Measurements from ENCODE around the gene SEBOX. TPM values are rescaled to one million over a fixed set of nuclear protein-coding genes. Genes with fewer than 3 reads are reported as not detected.

Gene SEBOX
- total RNA-seq, 4 donors from 2014 or later: not detected

GRCh38 chr17:28392491-28392890 lies 27.5 kb upstream of the SEBOX start:
- Histone ChIP-seq H3K36me3 (no peaks in the 10 kb centered on the region), H3K9me3 (no peaks in the 10 kb centered on the region), H3K27me3 (no peaks in the 10 kb centered on the region), H3K4me1 (no peaks in the 10 kb centered on the region), H3K27ac (no peak overlapping the region), H3K4me3 (no peak overlapping the region)
- intact Hi-C loops (cut with DNase I; ENCODE audit: low total_unique reads): no loop called here
- TF ChIP-seq POLR2A (IDR thresholded peaks at IDR 0.05): no peak
- TF ChIP-seq, protein P1, sequence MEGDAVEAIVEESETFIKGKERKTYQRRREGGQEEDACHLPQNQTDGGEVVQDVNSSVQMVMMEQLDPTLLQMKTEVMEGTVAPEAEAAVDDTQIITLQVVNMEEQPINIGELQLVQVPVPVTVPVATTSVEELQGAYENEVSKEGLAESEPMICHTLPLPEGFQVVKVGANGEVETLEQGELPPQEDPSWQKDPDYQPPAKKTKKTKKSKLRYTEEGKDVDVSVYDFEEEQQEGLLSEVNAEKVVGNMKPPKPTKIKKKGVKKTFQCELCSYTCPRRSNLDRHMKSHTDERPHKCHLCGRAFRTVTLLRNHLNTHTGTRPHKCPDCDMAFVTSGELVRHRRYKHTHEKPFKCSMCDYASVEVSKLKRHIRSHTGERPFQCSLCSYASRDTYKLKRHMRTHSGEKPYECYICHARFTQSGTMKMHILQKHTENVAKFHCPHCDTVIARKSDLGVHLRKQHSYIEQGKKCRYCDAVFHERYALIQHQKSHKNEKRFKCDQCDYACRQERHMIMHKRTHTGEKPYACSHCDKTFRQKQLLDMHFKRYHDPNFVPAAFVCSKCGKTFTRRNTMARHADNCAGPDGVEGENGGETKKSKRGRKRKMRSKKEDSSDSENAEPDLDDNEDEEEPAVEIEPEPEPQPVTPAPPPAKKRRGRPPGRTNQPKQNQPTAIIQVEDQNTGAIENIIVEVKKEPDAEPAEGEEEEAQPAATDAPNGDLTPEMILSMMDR (IDR thresholded peaks at IDR 0.05): no peak
- DNase-seq: no peak

DNA sequence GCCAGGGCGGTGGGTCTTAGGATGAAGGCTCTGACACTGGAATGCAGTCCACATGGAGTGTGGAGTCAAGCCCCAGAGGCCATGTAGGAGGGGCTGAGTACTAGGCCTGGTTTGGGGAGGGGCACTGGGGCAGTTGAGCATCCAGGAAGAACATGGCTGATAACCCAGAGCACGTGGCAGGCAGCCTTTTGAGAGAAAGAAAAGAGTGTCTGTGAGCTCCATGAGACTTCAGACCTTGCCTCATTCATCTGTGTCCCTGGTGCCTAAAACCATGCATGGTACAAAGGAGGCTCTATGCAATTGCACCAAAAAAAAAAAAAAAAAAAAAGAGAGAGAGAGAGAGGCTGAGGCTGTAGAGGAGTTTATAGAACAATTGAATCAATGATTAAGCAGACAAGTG lies 26.4 kb upstream of the SEBOX start:
- intact Hi-C loops (cut with DNase I; ENCODE audit: low total_unique reads): no loop called here
- TF ChIP-seq POLR2A (IDR thresholded peaks at IDR 0.05): no peak
- TF ChIP-seq, protein P1 (IDR thresholded peaks at IDR 0.05): no peak
- H3K36me3 ChIP-seq: no peaks in the 10 kb centered on the region
- no peaks in the 10 kb centered on the region for H3K27me3 ChIP-seq
- no peak for DNase-seq
- H3K4me3 ChIP-seq: no peak overlapping the region
- no peaks in the 10 kb centered on the region for H3K9me3 ChIP-seq
- no peak overlapping the region for H3K27ac ChIP-seq
- H3K4me1 ChIP-seq: no peaks in the 10 kb centered on the region

- H3K9me3 ChIP-seq: no peaks in the 10 kb centered on the region
- no peak for TF ChIP-seq POLR2A (IDR thresholded peaks at IDR 0.05)
- no peaks in the 10 kb centered on the region for H3K4me1 ChIP-seq
- H3K4me3 ChIP-seq: no peak overlapping the region
- H3K27me3 ChIP-seq: no peaks in the 10 kb centered on the region
- H3K27ac ChIP-seq: no peak overlapping the region
- no peaks in the 10 kb centered on the region for H3K36me3 ChIP-seq
- intact Hi-C loops (cut with DNase I; ENCODE audit: low total_unique reads): no loop called here
- no peak for DNase-seq
Observed at GRCh38 chr17:28390984-28391383, 26.0 kb upstream of the SEBOX start.

DNA sequence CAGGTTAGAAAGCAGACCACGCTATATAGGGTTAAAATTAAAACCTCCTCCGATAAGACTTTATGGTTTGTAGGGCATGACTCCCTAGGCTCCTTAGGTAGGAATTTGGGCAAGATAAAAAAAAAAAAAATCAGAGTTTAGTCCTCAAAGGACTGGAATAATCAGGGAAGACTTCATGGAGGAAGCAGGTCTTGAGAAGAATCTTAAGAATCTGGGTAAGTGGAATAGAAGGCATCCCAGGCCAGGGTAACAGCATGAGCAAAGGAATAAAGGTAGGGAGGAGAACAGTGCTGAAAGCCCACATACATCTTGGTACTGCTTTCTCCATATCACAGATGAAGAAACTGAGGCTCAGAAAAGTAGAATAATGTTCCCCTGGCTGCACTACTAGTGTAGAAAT lies 25.6 kb upstream of the SEBOX start:
- intact Hi-C loops (cut with DNase I; ENCODE audit: low total_unique reads): no loop called here
- Histone ChIP-seq H3K27me3 (no peaks in the 10 kb centered on the region), H3K36me3 (no peaks in the 10 kb centered on the region), H3K4me3 (no peak overlapping the region), H3K9me3 (no peaks in the 10 kb centered on the region), H3K4me1 (no peaks in the 10 kb centered on the region), H3K27ac (no peak overlapping the region)
- no peak for TF ChIP-seq POLR2A (IDR thresholded peaks at IDR 0.05)
- TF ChIP-seq, protein P1 (IDR thresholded peaks at IDR 0.05): no peak
- no peak for DNase-seq

DNA sequence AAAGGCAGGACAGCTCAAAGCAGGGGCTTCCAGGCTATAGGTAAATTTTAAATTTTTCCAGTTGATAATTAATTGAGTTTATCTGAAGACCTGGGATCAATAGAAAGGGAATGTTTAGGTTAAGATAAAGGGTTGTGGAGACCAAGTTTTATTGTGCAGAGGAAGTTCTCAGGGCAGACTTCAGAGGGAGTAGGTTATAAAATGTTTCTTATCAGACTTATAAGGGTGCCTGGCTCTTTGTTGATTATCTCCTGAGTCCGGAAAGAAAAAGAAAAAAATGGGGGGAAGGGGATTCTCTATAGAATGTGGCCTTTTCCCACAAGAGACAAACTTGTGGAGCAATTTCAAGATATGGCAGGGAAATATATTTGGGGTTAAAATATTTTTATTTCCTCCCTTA lies 25.1 kb upstream of the SEBOX start:
- Histone ChIP-seq H3K36me3 (no peaks in the 10 kb centered on the region), H3K27ac (no peak overlapping the region), H3K4me1 (no peaks in the 10 kb centered on the region), H3K4me3 (no peak overlapping the region), H3K9me3 (no peaks in the 10 kb centered on the region), H3K27me3 (no peaks in the 10 kb centered on the region)
- no peak for TF ChIP-seq POLR2A (IDR thresholded peaks at IDR 0.05)
- TF ChIP-seq, protein P1 (IDR thresholded peaks at IDR 0.05): no peak
- intact Hi-C loops (cut with DNase I; ENCODE audit: low total_unique reads): no loop called here
- DNase-seq: no peak

GRCh38 chr17:28388106-28388505 lies 23.1 kb upstream of the SEBOX start:
- Histone ChIP-seq H3K9me3 (no peaks in the 10 kb centered on the region), H3K27ac (no peak overlapping the region), H3K4me1 (no peaks in the 10 kb centered on the region), H3K27me3 (no peaks in the 10 kb centered on the region), H3K4me3 (no peak overlapping the region), H3K36me3 (no peaks in the 10 kb centered on the region)
- intact Hi-C loops (cut with DNase I; ENCODE audit: low total_unique reads): no loop called here
- no peak for DNase-seq
- TF ChIP-seq, protein P1 (IDR thresholded peaks at IDR 0.05): no peak
- no peak for TF ChIP-seq POLR2A (IDR thresholded peaks at IDR 0.05)

Data from uterus (tissue), 4 donors.